Natural killer cell (primary cell): ENCODE data around the gene TPP1. TPM values are rescaled to one million over a fixed set of nuclear protein-coding genes. Genes with fewer than 3 reads are reported as not detected.

Experiments
- ATAC-seq, 3 donors: fragments of 150-1000 bp in 2 of 3; fragments of 200-7000 bp in 1 of 3; cut with Tn5 transposase; 1 replicate in 1 of 3; 2 replicates in 2 of 3; pipeline ENCODE4 v1.10.0; 2021; ENCODE audit warnings: mild to moderate bottlenecking in 2 of 3, moderate library complexity in 2 of 3
- DNase-seq, 2 donors: peaks; one replicate each; pipeline versions ENCODE4 v3.0.0 to v3.0.0-alpha.2; 2013 to 2021; ENCODE audit warnings: mixed read lengths in 1 of 2
- H3K27ac ChIP-seq: one replicate; pipeline ENCODE4 v1.5.1; 2013; ENCODE audit warnings: mild to moderate bottlenecking, low read length
- H3K27me3 ChIP-seq: one replicate; pipeline ENCODE4 v1.6.1; 2013; ENCODE audit warnings: low read length; ENCODE audit not compliant: control insufficient read depth, insufficient read depth
- H3K36me3 ChIP-seq: one replicate; pipeline ENCODE4 v1.6.1; 2013; ENCODE audit warnings: low read length; ENCODE audit not compliant: control insufficient read depth, insufficient read depth
- H3K4me1 ChIP-seq: one replicate; pipeline ENCODE4 v1.6.1; 2013; ENCODE audit warnings: low read length; ENCODE audit not compliant: control insufficient read depth, insufficient read depth
- H3K4me3 ChIP-seq: one replicate; pipeline ENCODE4 v1.5.1; 2013; ENCODE audit warnings: low read length
- H3K9me3 ChIP-seq: one replicate; pipeline ENCODE4 v1.6.1; 2013; ENCODE audit warnings: low read length; ENCODE audit not compliant: control insufficient read depth, insufficient read depth
- H3K27ac Mint-ChIP-seq, 2 donors: one replicate each; pipeline ENCODE4 v1.8.0; 2022; ENCODE audit warnings: mild to moderate bottlenecking in 2 of 2, mixed read lengths in 2 of 2, moderate library complexity in 1 of 2
- H3K27me3 Mint-ChIP-seq, 2 donors: one replicate each; pipeline ENCODE4 v1.8.0; 2022; ENCODE audit warnings: low read depth in 2 of 2, mixed read lengths in 2 of 2
- H3K36me3 Mint-ChIP-seq: one replicate; pipeline ENCODE4 v1.8.0; 2022; ENCODE audit warnings: mixed read lengths
- H3K4me1 Mint-ChIP-seq, 2 donors: one replicate each; pipeline ENCODE4 v1.8.0; 2022; ENCODE audit warnings: mixed read lengths in 2 of 2
- H3K4me3 Mint-ChIP-seq: one replicate; pipeline ENCODE4 v1.8.0; 2022; ENCODE audit warnings: mild to moderate bottlenecking, moderate library complexity, mixed read lengths
- H3K9me3 Mint-ChIP-seq, 2 donors: one replicate each; pipeline ENCODE4 v1.8.0; 2022; ENCODE audit warnings: mixed read lengths in 2 of 2
- CTCF ChIP-seq: fragments of 200-600 bp; IDR thresholded peaks from one replicate; pipeline ENCODE4 v1.8.0; 2022; ENCODE audit warnings: antibody characterized with exemption
- WGBS: methylation state at CpG from one replicate; pipeline ENCODE4 v1.1.7; 2013; ENCODE audit warnings: missing lambda C conversion rate; ENCODE audit not compliant: insufficient coverage; 5-methylcytosine and 5-hydroxymethylcytosine counted together
- intact Hi-C: fragments of 100-400 bp; cut with micrococcal nuclease; formaldehyde crosslinking; loops from one replicate; pipeline ENCODE4 v1.14.2; 2022
- total RNA-seq, 4 donors: library from RNA; stranded (reverse); fragments of 120-200 nt in 1 of 4; gene quantifications; one replicate each; pipeline versions ENCODE4 v1.2.3 to v1.2.4, GENCODE V29; 2013 to 2022

Gene TPP1
- total RNA-seq, 3 donors from 2014 or later (not counting 1 experiment from before 2014, with no cell fraction given): 123 to 135 (median 131) TPM

- Mint-ChIP-seq H3K27me3 (no peaks in the 10 kb centered on the region), H3K36me3 (peaks cover 25% of the 10 kb centered on the region)
- intact Hi-C loops: no loop called here
Measured at GRCh38 chr11:6587360-6587953, 31.8 kb downstream of the TPP1 start.

GRCh38 chr11:6586434-6587359, 32.5 kb downstream of the TPP1 start:
- H3K4me3 Mint-ChIP-seq: no peak overlapping the region
- intact Hi-C loops: no loop called here
- Histone ChIP-seq H3K36me3 (peaks cover 1% of the 10 kb centered on the region), H3K27me3 (no peaks in the 10 kb centered on the region), H3K9me3 (no peaks in the 10 kb centered on the region), H3K27ac (no peak overlapping the region), H3K4me3 (no peak overlapping the region), H3K4me1 (no peaks in the 10 kb centered on the region)
- no peak for TF ChIP-seq CTCF
- DNase-seq (no peak), ATAC-seq (no peak)
- peaks cover 5 to 9% of the 10 kb centered on the region in 2 donors for H3K9me3 Mint-ChIP-seq
- peaks cover 32% of the 10 kb centered on the region for H3K36me3 Mint-ChIP-seq
- H3K4me1 Mint-ChIP-seq: no peaks in the 10 kb centered on the region
- no peak overlapping the region for H3K27ac Mint-ChIP-seq
- WGBS: 97% methylated on average over 25 of the region's 25 CpGs
- no peaks in the 10 kb centered on the region for H3K27me3 Mint-ChIP-seq

More at GRCh38 chr11:6587360-6587953, 31.8 kb downstream of the TPP1 start:
- Histone ChIP-seq H3K4me3 (no peak overlapping the region), H3K27me3 (no peaks in the 10 kb centered on the region), H3K27ac (no peak overlapping the region), H3K9me3 (no peaks in the 10 kb centered on the region), H3K36me3 (peaks cover 8% of the 10 kb centered on the region), H3K4me1 (no peaks in the 10 kb centered on the region)
- H3K27ac Mint-ChIP-seq: no peak overlapping the region
- ATAC-seq (no peak), DNase-seq (no peak)
- no peak for TF ChIP-seq CTCF
- no peak overlapping the region for H3K4me3 Mint-ChIP-seq
- peaks cover 5 to 9% of the 10 kb centered on the region in 2 donors for H3K9me3 Mint-ChIP-seq
- 96% methylated on average over 11 of the region's 11 CpGs for WGBS
- H3K4me1 Mint-ChIP-seq: no peaks in the 10 kb centered on the region

GRCh38 chr11:6584528-6584927, 34.7 kb downstream of the TPP1 start:
- intact Hi-C loops: no loop called here
- 97% methylated on average over 3 of the region's 4 CpGs for WGBS
- no peak for DNase-seq
- Mint-ChIP-seq H3K36me3 (peaks cover 32% of the 10 kb centered on the region), H3K4me3 (no peak overlapping the region), H3K27ac (no peak overlapping the region), H3K9me3 (peaks cover 5 to 9% of the 10 kb centered on the region in 2 donors), H3K4me1 (no peaks in the 10 kb centered on the region), H3K27me3 (no peaks in the 10 kb centered on the region)
- TF ChIP-seq CTCF: no peak
- no peaks in the 10 kb centered on the region for H3K36me3 ChIP-seq
- no peaks in the 10 kb centered on the region for H3K9me3 ChIP-seq
- no peak overlapping the region for H3K4me3 ChIP-seq
- H3K27me3 ChIP-seq: no peaks in the 10 kb centered on the region
- ATAC-seq: no peak
- H3K4me1 ChIP-seq: no peaks in the 10 kb centered on the region
- H3K27ac ChIP-seq: no peak overlapping the region
